IPS-18c (cell line): ENCODE data around the gene CDH13.

Experiments used
- H3K4me3 ChIP-seq: 2 replicates; pipeline ENCODE4 v1.7.0; 2013; ENCODE audit warnings: low read depth, mild to moderate bottlenecking, low read length, moderate library complexity; ENCODE audit not compliant: insufficient read depth
- H3K9me3 ChIP-seq: one replicate; pipeline ENCODE4 v1.6.1; 2013; ENCODE audit warnings: mild to moderate bottlenecking, low read length, moderate library complexity; ENCODE audit not compliant: control insufficient read depth, insufficient read depth

CDH13 gene

DNA sequence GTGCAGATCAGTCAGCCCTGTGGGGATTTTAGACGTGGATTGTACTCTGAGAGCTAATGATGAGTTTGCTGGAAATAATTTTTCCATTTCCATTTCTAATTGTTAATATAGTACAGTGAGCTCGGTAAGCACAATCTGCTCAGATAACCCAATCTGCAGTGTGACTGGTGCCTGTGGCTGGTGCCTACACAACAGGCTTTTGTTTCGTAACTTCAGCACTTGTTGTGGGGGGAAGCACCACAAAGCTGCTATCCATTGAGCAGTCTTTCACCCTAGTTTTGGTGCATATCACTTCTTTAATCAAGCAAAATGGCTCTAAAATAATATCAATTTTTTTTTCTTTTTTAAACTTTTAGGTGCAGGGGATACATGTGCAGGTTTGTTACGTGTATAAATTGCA, 646.1 kb downstream of the CDH13 start:
- H3K9me3 ChIP-seq, result no peaks in the 10 kb centered on the region
- H3K4me3 ChIP-seq, result no peak overlapping the region

DNA sequence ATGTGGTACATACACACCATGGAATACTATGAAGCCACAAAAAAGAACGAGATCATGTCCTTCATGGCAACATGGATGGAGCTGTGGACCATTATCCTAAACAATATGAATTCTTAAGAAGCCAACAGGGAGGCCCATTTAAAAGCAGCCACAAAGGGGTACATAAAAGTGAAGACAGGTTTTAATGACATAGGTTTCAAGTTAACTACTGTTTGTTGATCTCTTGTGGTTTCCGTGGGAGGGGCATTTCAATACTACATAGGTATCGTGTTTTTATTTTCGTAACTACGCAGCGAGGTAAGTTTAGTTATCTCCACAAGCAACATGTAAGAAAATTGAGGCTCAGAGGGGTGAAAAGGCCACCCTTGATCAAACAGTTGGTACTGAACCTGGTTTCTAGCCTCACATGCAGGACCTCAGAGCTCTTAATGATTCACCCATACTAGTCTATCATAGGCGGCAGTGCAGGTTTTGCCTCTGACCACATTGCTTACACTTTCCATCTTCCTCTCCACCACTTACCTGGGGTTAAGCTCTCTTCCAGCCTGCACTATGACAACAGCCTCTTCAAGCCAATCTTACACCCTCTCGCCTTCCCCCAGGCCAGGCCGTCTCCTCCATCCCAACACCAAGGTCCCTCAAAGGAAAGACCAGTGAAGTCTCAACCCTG, 646.9 kb downstream of the CDH13 start:
- no peaks in the 10 kb centered on the region for H3K9me3 ChIP-seq
- no peak overlapping the region for H3K4me3 ChIP-seq

- Histone ChIP-seq H3K9me3 (no peaks in the 10 kb centered on the region), H3K4me3 (no peak overlapping the region)
Measured at GRCh38 chr16:83279251-83279650, 652.5 kb downstream of the CDH13 start.

- Histone ChIP-seq H3K4me3 (no peak overlapping the region), H3K9me3 (no peaks in the 10 kb centered on the region)
Measured at GRCh38 chr16:83285921-83286320, 659.2 kb downstream of the CDH13 start.

- no peaks in the 10 kb centered on the region for H3K9me3 ChIP-seq
- no peak overlapping the region for H3K4me3 ChIP-seq
Measured at GRCh38 chr16:83296505-83296904, 669.7 kb downstream of the CDH13 start.

GRCh38 chr16:83298541-83298940, 671.8 kb downstream of the CDH13 start:
- Histone ChIP-seq H3K4me3 (no peak overlapping the region), H3K9me3 (no peaks in the 10 kb centered on the region)

DNA sequence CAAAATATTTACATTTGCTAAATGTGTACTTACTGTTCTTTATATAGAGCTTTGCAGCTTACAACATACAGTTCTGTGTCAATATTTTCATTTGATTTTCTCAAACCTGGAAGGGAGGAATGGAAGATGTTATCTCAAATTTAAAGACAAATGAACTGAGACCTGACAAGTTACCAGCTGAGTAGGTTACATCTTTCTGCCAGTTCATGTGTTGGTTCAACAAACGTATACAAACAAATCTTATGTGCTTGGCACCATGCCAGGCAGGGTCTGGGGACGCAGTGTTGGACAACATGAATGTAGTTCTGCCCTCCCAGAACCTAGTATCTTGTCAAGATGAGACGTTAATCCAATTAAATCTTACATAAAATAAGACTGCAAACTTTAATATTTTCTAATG, 673.6 kb downstream of the CDH13 start:
- H3K4me3 ChIP-seq, result no peak overlapping the region
- H3K9me3 ChIP-seq, result no peaks in the 10 kb centered on the region

DNA sequence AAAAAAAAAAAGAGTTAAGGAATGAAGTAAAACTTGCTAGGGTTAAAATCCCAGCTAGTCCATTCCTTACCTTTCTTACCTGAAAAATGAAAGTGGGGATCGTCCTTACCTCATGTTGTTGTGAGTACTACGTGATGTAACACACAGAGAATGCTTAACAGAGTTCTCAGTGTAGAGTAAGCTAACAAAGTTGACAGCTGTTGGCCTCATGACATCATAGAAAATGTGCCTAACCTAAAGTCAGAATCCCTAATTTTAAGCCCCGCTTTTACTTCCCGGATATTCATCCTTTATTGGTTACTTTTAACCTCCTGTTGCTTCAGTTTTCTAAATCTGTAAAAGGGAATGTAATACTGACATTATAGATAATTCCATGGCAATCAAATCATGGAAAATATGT, 675.2 kb downstream of the CDH13 start:
- H3K4me3 ChIP-seq, result no peak overlapping the region
- H3K9me3 ChIP-seq, result no peaks in the 10 kb centered on the region

DNA sequence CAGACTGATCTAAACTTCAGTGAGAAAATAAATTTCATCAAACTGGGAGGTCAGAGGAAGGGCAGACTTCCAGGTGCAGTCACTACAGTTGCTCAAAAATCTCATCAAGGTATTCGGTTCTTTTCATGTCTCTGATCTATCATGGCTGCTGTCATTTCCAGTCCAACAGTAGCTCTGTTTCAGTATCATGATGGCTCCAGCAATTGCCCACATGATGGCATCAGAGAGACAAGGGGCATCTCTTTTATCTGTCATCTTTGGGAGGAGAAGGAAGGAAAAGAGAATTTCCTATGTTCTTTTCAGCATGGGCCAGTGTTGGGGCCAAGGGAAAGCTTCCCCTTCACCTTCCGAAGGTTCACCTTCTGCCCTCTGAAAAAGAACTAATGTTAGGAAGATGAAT, 676.1 kb downstream of the CDH13 start:
- H3K9me3 ChIP-seq, result no peaks in the 10 kb centered on the region

DNA sequence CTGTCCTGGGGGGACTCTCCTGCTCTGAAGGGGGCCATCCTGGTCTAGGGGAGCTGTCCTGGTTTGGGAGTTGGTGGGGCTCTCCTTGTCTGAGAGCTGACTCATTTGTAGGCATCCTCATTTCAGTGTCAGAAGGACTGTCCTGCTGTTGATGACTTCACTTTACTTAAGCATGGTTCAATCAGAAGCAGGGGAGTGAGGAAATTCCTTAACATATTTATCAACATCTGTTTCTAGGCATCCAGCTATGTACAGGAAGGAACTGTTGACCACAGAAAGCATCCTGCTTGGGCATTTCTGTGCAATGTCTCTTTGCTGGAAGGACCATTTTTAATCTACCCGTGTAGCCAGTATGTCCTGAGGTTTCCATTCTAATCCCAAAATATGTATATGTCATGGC, 678.3 kb downstream of the CDH13 start:
- no peaks in the 10 kb centered on the region for H3K9me3 ChIP-seq
- H3K4me3 ChIP-seq, result no peak overlapping the region

More for the DNA sequence above, 676.1 kb downstream of the CDH13 start:
- H3K4me3 ChIP-seq, result no peak overlapping the region

GRCh38 chr16:83306961-83307593, 680.3 kb downstream of the CDH13 start:
- no peak overlapping the region for H3K4me3 ChIP-seq

GRCh38 chr16:83307594-83307992, 680.8 kb downstream of the CDH13 start:
- H3K9me3 ChIP-seq, result no peaks in the 10 kb centered on the region
- H3K4me3 ChIP-seq, result no peak overlapping the region

More at GRCh38 chr16:83306961-83307593, 680.3 kb downstream of the CDH13 start:
- H3K9me3 ChIP-seq, result no peaks in the 10 kb centered on the region

DNA sequence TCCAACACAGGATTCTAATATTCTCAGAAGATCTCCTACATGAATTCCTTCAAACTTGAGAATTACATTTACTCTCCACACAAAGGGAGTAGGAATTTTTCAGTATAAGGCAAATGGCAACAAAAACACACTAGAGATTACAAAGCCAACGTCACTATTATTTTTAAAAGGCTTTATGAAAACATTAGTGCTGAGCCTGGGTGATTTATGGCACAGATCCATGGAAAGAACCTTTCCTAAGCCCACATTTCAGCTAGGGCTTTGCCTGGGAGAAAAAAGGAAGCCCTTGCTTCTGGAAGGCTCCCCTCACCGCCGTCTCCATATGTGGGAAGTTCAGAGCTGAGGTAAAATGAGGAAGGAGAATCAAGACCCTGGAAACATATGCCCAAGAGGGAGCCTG, 681.6 kb downstream of the CDH13 start:
- Histone ChIP-seq H3K9me3 (no peaks in the 10 kb centered on the region), H3K4me3 (no peak overlapping the region)

DNA sequence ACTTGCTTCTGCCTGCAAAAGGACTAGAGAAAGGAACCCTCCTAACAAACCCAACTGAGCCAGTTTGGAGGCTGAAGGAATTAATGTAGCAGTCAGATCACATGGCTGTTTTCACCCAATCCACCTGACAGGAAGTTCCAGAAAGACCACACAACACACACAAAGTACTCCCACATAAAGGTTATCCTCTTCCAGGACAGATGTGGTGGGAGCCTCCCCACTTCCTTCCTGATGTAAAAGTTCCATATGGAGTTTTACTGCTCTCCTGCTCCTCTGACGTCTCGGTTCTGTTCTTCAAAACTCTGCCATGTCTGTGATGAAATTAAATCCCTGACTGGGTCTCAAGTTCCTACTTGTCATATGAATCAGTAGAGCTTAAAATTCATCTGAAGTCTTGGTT, 684.0 kb downstream of the CDH13 start:
- Histone ChIP-seq H3K9me3 (no peaks in the 10 kb centered on the region), H3K4me3 (no peak overlapping the region)

DNA sequence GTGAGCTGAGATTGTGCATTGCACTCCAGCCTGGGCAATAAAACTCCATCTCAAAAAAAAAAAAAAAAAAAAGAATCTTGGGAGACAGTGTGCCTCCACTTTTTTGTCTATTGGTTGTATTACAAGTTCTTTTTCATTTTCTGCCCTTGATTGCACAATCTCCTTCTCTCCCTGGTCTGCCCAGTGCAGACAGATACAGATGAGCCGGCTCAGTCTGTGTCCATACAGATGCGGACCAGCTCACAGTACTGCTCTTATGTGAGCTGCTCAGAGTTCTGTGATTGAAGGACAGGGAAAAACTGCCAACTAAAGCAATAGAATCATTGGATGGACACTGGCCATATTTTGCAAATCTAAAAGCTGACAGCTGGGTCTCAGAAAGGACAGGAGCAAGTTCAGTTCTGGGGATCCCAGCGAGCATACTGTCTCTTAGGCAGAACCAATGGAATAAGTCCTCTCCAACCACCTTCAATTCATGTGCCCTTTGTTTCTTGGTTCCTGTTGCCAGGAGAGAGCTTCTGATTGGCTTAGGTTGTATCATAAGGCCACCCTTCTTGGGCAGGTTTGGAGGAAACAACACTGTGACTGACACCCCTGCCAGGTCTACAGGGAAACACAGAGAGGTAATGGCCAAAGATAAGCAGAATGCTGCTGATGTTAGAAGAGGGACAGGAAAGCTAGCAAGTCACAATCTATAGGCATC, 685.4 kb downstream of the CDH13 start:
- no peak overlapping the region for H3K4me3 ChIP-seq
- no peaks in the 10 kb centered on the region for H3K9me3 ChIP-seq

DNA sequence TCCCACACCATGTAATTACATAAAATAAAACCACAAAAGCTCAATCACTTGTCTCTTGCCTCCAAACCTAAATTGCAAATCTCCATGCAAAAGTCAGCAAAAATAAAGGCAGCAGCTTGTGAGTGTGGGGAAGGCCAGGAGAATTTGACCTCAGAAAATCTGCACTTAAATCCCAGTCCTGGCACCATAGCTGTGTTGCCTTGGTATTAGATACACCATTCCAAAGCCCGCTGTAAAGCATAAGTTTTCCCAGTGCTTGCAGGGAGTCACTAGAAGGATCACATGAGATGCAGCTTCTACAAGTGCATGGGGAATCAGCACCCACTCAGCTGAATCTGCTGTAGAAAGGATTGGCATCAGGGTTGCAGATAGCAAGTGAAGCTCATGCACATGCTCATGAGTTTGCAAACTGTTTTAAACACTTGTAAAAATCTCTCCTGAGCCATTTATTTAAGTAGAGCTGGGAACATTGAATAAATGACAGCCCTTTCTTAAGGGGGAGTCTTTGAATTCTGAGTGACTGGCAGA, 686.0 kb downstream of the CDH13 start:
- Histone ChIP-seq H3K9me3 (no peaks in the 10 kb centered on the region), H3K4me3 (no peak overlapping the region)

DNA sequence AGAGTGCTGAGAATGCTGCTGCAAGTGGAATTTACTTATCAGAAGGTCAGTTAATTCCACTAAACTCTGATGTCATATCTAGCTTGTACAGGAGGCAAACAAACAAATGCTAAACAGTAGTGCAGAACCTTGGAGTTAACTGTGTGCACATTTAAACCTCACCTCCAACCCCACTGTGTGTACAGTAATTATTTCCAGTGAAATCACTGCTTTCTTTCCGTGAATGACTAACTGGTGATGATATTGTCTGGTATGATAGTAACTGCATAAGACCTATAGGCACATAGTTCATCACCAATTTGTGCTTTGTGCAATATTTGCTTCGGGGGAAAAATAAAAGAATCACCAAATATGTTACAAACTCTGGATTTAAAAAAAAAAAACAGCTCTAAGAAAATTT, 688.5 kb downstream of the CDH13 start:
- H3K4me3 ChIP-seq, result no peak overlapping the region
- no peaks in the 10 kb centered on the region for H3K9me3 ChIP-seq

DNA sequence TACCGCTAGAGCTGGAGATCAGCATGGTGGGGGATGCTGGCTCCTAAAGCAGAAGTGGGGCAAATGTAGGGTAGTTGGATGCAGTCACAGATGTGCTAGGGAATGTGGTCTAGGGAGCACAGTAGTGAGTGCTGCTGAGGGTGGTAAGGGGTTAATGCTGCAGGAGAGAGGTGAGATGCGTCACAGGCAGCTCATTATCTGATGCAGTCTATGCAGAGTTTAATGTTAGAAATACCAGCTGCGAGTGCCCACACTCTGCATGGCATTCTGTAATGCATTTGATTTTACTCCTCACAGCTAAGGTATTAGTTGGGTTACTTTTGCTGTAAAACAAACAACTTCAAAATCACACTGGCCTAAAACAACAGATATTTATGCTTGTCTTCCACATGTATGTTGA, 689.7 kb downstream of the CDH13 start:
- Histone ChIP-seq H3K4me3 (no peak overlapping the region), H3K9me3 (no peaks in the 10 kb centered on the region)
